Right cardiac atrium (tissue), 5 donors: Measurements from ENCODE around the gene HACE1. TPM values are rescaled to one million over a fixed set of nuclear protein-coding genes. Genes with fewer than 3 reads are reported as not detected.

ENCODE experiments used
- ATAC-seq, 2 donors: fragments of 200-7000 bp; cut with Tn5 transposase; one replicate each; pipeline versions ENCODE4 v1.8.0 to v1.9.1; 2020; ENCODE audit warnings: moderate library complexity in 2 of 2, mild to moderate bottlenecking in 1 of 2
- DNase-seq, 3 donors: peaks; one replicate each; pipeline ENCODE4 v3.0.0-alpha.2; 2020
- H3K27ac ChIP-seq: one replicate; pipeline ENCODE4 v1.5.1; 2013; ENCODE audit warnings: mild to moderate bottlenecking, low read length, control low read depth, moderate library complexity
- H3K27me3 ChIP-seq: one replicate; pipeline ENCODE4 v1.6.1; 2013; ENCODE audit not compliant: control insufficient read depth, insufficient read depth
- H3K4me1 ChIP-seq: one replicate; pipeline ENCODE4 v1.6.1; 2013; ENCODE audit warnings: low read length; ENCODE audit not compliant: control insufficient read depth, insufficient read depth
- H3K4me3 ChIP-seq: one replicate; pipeline ENCODE4 v1.5.1; 2013; ENCODE audit warnings: low read length, control low read depth
- H3K9me3 ChIP-seq: one replicate; pipeline ENCODE4 v1.6.1; 2013; ENCODE audit warnings: low read length; ENCODE audit not compliant: control insufficient read depth
- WGBS: extraction: QIAGEN DNeasy Blood & Tissue Kit; methylation state at CpG from one replicate; pipeline ENCODE4 v1.1.7; 2013; 5-methylcytosine and 5-hydroxymethylcytosine counted together
- intact Hi-C, 4 donors: fragments of 100-400 bp; cut with DNase I; formaldehyde crosslinking; loops; one replicate each; pipeline versions ENCODE4 v1.11.0 to v1.14.0; 2022 to 2023
- polyA plus RNA-seq: library from polyadenylated mRNA; stranded (reverse); fragments of 200-250 nt; gene quantifications from one replicate; pipeline ENCODE4 v1.2.3, GENCODE V29; 2013
- total RNA-seq, 4 donors: library from RNA; stranded (reverse); fragmentation: NEBNext Ultra II Directional; extraction: Animal tissue kit (Norgen Biotek cat#: 25700); gene quantifications; one replicate each; pipeline ENCODE4 v1.2.1, GENCODE V29; 2021
- donor health status: healthy with polysubstance abuse.
- donor health status: DM: no; HTN: yes; CAD: no.
- donor health status: DM: no; HTN: no; CAD: no.
- donor health status: DM: no; HTN: yes; CAD: no; lungs with severe emphysema.
- donor health status: DM: yes; HTN: yes; CAD: no.

HACE1 gene
- total and polyA plus RNA-seq, 5 donors, result 3.9 to 9.7 (median 8.5) TPM

DNA sequence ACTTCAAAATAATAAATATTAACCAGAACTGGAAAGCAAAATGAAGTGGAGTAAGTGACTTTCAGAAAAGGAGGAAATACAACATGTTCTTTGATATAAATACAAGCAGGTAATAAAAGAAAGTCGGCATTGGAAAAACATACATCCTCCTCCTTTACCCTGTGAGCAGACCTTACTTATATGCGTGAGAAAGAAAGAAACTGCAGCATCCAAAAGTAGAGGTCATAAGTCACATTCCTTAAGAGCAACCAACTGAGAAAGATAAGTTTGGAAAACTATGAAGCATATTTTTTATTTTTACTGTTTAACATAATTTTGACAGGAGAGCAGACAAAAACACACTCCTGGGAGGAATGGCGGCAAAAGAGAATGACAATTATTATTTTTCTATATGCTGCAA, 155.5 kb downstream of the HACE1 start:
- Histone ChIP-seq H3K4me3 (no peak overlapping the region), H3K4me1 (no peaks in the 10 kb centered on the region), H3K27me3 (no peaks in the 10 kb centered on the region), H3K27ac (no peak overlapping the region), H3K9me3 (no peaks in the 10 kb centered on the region)
- ATAC-seq (no peak), DNase-seq (no peak)
- intact Hi-C loops, result no loop called here
- 67% methylated on average over 3 of the region's 3 CpGs for WGBS

DNA sequence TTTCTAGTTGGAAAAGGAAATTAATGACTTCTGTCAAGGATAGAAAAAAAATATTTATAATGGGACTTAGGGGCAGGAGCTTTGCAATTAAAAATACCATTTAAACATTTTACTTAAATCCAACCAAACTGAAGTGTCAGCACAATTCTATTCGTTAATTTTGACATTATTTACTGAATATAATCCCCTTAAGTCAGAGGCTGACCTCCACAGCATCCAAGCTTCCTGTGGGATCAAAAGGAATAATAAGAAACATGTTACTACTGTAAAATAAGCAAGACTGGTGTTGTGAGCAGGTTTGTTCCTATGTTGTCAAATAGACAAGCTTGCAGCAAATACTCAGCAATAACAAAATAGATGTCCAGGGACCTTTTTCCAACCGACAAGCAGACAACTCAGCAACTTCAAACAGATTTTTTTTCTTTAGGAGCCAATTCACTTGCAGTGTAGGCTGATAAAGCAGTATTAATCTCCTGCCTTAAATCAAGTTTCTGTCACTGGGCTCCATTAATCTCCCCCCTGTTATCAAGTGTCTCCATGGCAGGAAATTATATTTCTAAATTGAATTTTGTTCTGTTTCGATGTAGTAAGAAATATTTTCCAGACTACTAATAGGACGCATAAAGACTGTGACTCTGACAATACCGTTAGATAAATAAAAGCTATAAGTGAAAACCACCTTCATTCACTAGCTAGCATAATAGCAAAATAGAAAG, 157.4 kb downstream of the HACE1 start:
- Histone ChIP-seq H3K4me3 (no peak overlapping the region), H3K4me1 (no peaks in the 10 kb centered on the region), H3K9me3 (no peaks in the 10 kb centered on the region), H3K27me3 (no peaks in the 10 kb centered on the region), H3K27ac (no peak overlapping the region)
- DNase-seq, result no peak
- intact Hi-C loops, result no loop called here
- no peak for ATAC-seq
- WGBS, result 47% methylated on average over 5 of the region's 5 CpGs

DNA sequence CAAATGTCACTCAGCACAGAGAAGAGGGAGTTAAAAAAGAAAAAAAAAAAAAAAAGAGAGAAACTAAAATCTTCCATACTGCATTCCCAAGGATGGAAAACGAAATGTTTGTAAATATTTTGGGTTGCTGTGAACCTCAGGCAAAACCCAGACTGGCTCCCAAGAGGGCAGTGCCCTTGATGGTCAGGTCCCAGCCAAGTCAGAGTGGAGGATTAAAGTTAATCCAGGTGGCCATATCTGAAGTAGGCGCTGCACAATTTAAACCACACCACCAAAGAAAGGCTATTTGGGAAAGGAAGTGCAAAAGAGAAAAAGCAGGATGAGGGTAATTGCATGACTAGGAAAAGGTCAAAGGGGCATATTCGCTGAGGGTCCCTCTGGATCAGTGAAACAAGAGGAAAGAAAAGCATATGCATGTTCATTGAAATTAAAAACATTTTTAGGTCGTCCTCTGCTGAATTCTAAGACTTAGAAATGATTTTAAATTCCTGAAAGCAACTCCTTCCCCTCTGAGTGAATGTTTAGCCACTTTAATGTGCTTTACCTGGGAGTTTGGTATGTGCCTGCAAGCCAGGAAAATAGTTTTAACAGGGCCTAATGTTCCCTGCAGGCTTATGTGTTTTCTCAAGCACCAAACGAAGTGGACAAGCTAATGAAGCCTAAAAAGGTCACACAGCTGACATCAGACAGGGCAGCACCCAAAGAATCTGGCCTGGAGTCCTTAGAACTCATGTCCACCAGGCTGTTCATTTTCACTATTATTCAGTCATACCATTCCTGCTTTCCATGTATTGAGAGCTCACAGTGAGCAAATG, 159.1 kb downstream of the HACE1 start:
- no peak for DNase-seq
- H3K4me3 ChIP-seq, result no peak overlapping the region
- no peak for ATAC-seq
- no peaks in the 10 kb centered on the region for H3K4me1 ChIP-seq
- intact Hi-C loops, result no loop called here
- no peak overlapping the region for H3K27ac ChIP-seq
- WGBS, result 58% methylated on average over 5 of the region's 5 CpGs
- no peaks in the 10 kb centered on the region for H3K27me3 ChIP-seq
- H3K9me3 ChIP-seq, result no peaks in the 10 kb centered on the region

DNA sequence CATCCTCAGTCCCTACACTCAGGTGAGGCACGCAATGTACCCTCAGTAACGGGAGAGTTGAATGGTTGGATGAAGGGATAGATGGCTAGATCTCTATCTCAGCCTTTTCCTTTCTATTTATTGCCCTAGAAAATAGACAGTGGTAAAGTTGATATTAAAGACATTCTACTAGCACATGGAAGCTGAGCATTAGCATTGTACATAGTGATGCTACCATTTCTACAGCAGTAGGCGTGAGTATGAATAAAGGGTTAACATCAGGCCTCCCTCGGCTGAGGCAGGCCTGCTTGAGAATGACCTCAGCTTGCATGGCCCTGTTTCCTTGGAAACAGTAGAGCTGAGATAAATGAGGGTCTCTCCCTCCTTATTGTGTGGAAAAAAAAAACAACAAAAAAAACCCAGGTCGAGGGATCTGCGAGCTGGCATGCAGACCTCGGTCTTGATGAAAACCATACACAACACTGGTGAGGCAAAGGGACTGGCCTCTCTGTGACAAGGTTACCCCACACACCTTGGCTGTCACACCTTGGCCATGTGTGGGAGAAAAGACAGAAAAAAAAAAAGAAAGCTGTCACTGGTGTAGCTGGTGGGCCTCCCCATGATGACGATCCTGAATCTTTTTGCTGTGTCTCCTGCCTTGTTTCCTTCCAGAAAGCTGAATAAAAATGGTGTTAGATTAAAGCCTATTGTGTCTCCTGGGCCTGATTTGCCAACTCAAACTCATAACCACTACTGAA, 160.0 kb downstream of the HACE1 start:
- intact Hi-C loops, result loop anchor here in 1 of 4 donors (5.0 kb wide), 1 partner anchor 177 kb away; no protein-coding TSS in a partner anchor
- ATAC-seq, result no peak
- Histone ChIP-seq H3K4me1 (no peaks in the 10 kb centered on the region), H3K27ac (no peak overlapping the region), H3K27me3 (no peaks in the 10 kb centered on the region), H3K9me3 (no peaks in the 10 kb centered on the region), H3K4me3 (no peak overlapping the region)
- WGBS, result 58% methylated on average over 8 of the region's 8 CpGs
- no peak for DNase-seq

DNA sequence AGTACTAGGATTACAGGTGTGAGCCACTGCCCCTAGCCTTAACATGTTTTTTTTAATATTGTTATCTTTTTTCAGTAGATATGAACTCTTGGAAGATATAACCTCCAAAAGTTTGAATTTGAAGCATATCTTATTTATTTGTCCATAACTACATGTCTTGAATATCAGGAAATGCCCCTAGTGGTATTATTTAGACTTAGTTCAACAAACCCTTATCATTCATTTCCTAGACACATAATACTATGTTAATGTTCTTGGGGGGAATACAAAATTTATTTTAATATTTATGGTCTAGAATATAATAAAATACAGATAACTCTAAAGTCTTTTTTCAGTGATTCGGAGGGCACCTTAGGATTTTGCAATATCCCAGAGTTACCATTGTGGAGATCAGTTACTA, 160.7 kb downstream of the HACE1 start:
- Histone ChIP-seq H3K9me3 (no peaks in the 10 kb centered on the region), H3K27me3 (no peaks in the 10 kb centered on the region), H3K4me1 (no peaks in the 10 kb centered on the region), H3K4me3 (no peak overlapping the region), H3K27ac (no peak overlapping the region)
- 99% methylated on average over 1 of the region's 1 CpG for WGBS
- ATAC-seq, result no peak
- intact Hi-C loops, result loop anchor here in 1 of 4 donors (5.0 kb wide), 1 partner anchor 177 kb away; no protein-coding TSS in a partner anchor
- no peak for DNase-seq

DNA sequence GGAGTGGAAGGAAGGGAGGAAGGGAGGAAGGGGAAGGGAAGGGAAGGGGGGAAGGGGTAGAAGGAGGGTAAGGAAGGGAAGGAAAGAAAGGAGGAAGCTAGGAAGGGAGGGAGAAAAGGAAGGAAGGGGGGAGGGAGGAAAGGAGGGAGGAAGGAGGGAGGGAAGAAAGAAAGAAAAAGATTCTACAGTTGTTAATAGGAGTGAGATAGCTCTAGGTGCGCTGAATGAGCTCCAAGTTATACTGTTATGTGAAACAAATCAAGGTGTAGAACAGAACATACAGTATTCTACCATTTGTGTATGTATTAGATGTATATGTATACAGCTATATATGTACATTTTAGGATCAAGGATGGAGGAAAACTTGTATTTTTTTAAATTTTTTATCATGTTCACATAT, 167.7 kb downstream of the HACE1 start:
- H3K4me1 ChIP-seq, result no peaks in the 10 kb centered on the region
- ATAC-seq, result no peak
- intact Hi-C loops, result no loop called here
- WGBS, result 88% methylated on average over 1 of the region's 1 CpG
- H3K27me3 ChIP-seq, result no peaks in the 10 kb centered on the region
- H3K27ac ChIP-seq, result no peak overlapping the region
- no peaks in the 10 kb centered on the region for H3K9me3 ChIP-seq
- no peak for DNase-seq
- no peak overlapping the region for H3K4me3 ChIP-seq

DNA sequence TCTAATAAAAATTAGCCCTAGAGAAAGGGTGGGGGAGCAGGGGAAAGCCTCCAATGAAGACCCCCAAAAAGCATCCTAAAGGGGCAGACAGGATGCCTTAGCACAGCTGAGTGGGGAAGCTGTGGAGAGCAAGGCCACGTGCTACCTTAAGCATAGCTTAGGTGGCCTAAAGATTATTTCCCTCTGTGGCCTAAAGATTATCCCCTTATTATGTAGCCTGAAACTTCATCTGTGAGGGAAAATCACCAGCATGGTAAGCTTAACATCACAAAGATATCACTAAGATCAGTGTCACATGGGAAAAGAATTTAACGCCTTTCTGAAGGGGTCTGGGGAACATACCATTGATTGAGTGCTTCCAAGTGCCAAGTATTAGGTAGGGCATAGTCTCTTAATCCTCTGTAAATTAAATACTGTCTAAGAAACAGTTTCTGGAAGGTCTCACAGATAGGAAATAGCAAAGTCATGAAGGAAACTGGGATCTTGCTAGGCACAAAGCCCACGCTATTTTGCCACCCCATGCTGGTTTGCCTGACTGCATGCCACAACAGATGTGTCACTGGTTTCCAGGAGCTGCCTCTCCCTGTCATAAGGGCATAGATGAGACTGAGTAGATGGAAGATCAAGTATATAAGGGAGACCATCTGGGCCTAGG, 170.0 kb downstream of the HACE1 start:
- DNase-seq, result no peak
- intact Hi-C loops, result no loop called here

DNA sequence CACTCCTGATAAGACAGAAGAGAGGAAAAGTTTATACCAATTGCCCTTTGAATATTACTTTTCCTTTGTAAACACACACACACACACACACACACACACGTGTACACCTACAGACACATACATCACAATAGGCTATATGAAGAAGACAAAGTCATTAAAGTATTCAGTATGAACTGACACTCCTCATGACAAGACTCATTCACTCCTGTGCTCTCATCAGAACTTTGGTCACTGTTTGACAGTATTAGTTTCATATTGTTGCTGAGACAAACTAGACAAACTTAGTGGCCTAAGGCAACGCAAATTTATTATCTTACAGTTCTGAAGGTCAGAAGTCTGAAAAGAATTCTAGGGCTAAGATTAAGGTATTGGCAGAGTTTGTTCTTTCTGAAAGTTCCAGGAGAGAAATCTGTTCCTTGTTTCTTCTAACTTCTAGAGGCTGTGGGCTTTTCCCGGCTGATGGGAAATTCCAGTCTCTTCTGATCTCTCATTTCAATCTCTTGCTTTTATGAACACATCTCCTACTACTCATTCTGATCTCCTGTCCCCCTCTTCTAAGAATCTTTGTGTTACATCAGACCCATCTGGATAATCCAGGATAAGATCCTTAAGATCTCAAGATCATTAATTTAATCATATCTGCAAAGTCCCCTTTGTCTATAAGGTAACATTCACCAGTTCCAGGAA, 171.3 kb downstream of the HACE1 start:
- intact Hi-C loops, result no loop called here
- Histone ChIP-seq H3K4me3 (no peak overlapping the region), H3K27me3 (no peaks in the 10 kb centered on the region), H3K27ac (no peak overlapping the region), H3K9me3 (no peaks in the 10 kb centered on the region), H3K4me1 (no peaks in the 10 kb centered on the region)
- WGBS, result 76% methylated on average over 3 of the region's 3 CpGs
- DNase-seq, result no peak
- no peak for ATAC-seq

More for the DNA sequence above, 170.0 kb downstream of the HACE1 start:
- WGBS, result 66% methylated on average over 3 of the region's 3 CpGs
- Histone ChIP-seq H3K4me1 (no peaks in the 10 kb centered on the region), H3K4me3 (no peak overlapping the region), H3K9me3 (no peaks in the 10 kb centered on the region), H3K27ac (no peak overlapping the region), H3K27me3 (no peaks in the 10 kb centered on the region)
- no peak for ATAC-seq

DNA sequence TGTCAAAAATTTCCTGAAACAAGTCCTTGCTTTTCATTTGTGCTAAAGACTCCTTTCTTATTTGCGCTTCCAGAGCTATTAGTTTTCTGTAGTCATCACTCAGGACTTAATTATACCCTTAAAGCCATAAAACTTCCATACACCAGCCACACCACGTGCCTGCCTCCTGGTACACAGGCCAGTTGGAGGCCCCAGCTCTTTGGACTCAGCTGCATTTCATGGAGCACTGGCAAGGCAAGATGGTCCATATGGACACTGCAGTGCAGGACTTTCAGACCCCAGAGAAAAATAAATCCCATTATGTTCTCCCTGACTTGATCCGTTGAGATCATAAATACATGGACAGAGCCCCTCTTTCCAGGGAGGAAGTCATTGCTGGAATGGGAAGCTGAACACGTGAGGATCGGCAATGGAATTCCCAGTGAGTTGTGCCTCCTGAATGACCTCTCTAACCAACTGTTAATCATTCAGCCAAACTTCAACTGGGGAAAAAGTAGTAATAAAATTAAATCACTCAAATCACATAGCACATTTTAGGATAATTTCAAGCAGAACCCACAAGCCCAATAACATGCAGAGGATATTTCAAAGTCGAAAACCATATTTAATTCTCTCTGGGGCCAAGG, 173.1 kb downstream of the HACE1 start:
- Histone ChIP-seq H3K9me3 (no peaks in the 10 kb centered on the region), H3K27ac (no peak overlapping the region), H3K4me1 (no peaks in the 10 kb centered on the region), H3K27me3 (no peaks in the 10 kb centered on the region), H3K4me3 (no peak overlapping the region)
- no peak for ATAC-seq
- DNase-seq, result no peak
- 76% methylated on average over 6 of the region's 6 CpGs for WGBS
- intact Hi-C loops, result no loop called here
